Fibroblast of peridontal ligament (primary cell): Measurements from ENCODE around the gene AMPD1.
A peak's percentile ranks its signal among the peaks of the same experiment; 100 is the strongest.

Experiments used
- DNase-seq: peaks from one replicate; pipeline ENCODE4 v3.0.0-alpha.2; 2010; ENCODE audit errors: extremely low read depth

AMPD1 gene

GRCh38 chr1:114695430-114696058 lies at the start of gene AMPD1:
TSS of gene AMPD1 (minus strand) at chr1:114695546. CDS start at chr1:114695471, 75 bp downstream.
- DNase-seq, result no peak

- DNase-seq, result no peak
Observed at GRCh38 chr1:114741963-114742746, 46.8 kb upstream of the AMPD1 start.

- DNase-seq, result no peak
Observed at GRCh38 chr1:114740331-114740730, 45.0 kb upstream of the AMPD1 start.

- DNase-seq, result no peak
Observed at GRCh38 chr1:114737314-114737849, 42.0 kb upstream of the AMPD1 start.

GRCh38 chr1:114735479-114735878 lies 40.1 kb upstream of the AMPD1 start:
- no peak for DNase-seq

GRCh38 chr1:114729782-114730181 lies 34.4 kb upstream of the AMPD1 start:
- no peak for DNase-seq

GRCh38 chr1:114728553-114728952 lies 33.2 kb upstream of the AMPD1 start:
- DNase-seq, result no peak

GRCh38 chr1:114725230-114725629 lies 29.9 kb upstream of the AMPD1 start:
- no peak for DNase-seq

- DNase-seq, result no peak
Observed at GRCh38 chr1:114723915-114724314, 28.6 kb upstream of the AMPD1 start.

- DNase-seq, result no peak
Observed at GRCh38 chr1:114723457-114723856, 28.1 kb upstream of the AMPD1 start.

- no peak for DNase-seq
Observed at GRCh38 chr1:114720492-114720891, 25.1 kb upstream of the AMPD1 start.

- DNase-seq, result peak; percentile 10
Observed at GRCh38 chr1:114719424-114719787, 24.1 kb upstream of the AMPD1 start.

- DNase-seq, result peak; percentile 50
Observed at GRCh38 chr1:114718661-114719423, 23.5 kb upstream of the AMPD1 start.

GRCh38 chr1:114716304-114717170 lies 21.2 kb upstream of the AMPD1 start, which contains the start of gene NRAS:
TSS of gene NRAS (minus strand) at chr1:114716771. CDS start at chr1:114716160, 611 bp downstream.
- peak; percentile 89 for DNase-seq

- no peak for DNase-seq
Observed at GRCh38 chr1:114715952-114716303, 20.6 kb upstream of the AMPD1 start.

GRCh38 chr1:114712977-114713376 lies 17.6 kb upstream of the AMPD1 start:
- no peak for DNase-seq

GRCh38 chr1:114710360-114710759 lies 15.0 kb upstream of the AMPD1 start:
- no peak for DNase-seq

- no peak for DNase-seq
Observed at GRCh38 chr1:114707604-114708003, 12.3 kb upstream of the AMPD1 start.

GRCh38 chr1:114703242-114703641 lies 7.9 kb upstream of the AMPD1 start:
- DNase-seq, result peak; percentile 47

- no peak for DNase-seq
Observed at GRCh38 chr1:114702737-114703136, 7.4 kb upstream of the AMPD1 start.

- no peak for DNase-seq
Observed at GRCh38 chr1:114701931-114702330, 6.6 kb upstream of the AMPD1 start.
